Breast epithelium (tissue), 3 donors: ENCODE measurements around the gene STEAP3.

Source experiments
- CTCF ChIP-seq, 3 donors: fragments of 450-650 bp; IDR thresholded peaks; one replicate each; pipeline ENCODE4 v1.5.1; 2016 to 2017; ENCODE audit warnings: antibody characterized with exemption in 3 of 3, mild to moderate bottlenecking in 3 of 3, moderate library complexity in 3 of 3
- POLR2AphosphoS5 ChIP-seq, 3 donors: sonication (generic); formaldehyde crosslinking; IDR thresholded peaks; one replicate each; pipeline ENCODE4 v1.6.1; 2017; ENCODE audit warnings: antibody characterized with exemption in 3 of 3

GRCh38 chr2:119228964-119229363 is 5.3 kb downstream of the STEAP3 start:
- no peak for TF ChIP-seq CTCF (IDR thresholded peaks at IDR 0.05)
- no peak for TF ChIP-seq POLR2AphosphoS5 (IDR thresholded peaks at IDR 0.05)
